Uterus (tissue), 4 donors: ENCODE data around the gene MYL1. TPM values are rescaled to one million over a fixed set of nuclear protein-coding genes. Genes with fewer than 3 reads are reported as not detected.

Experiments used
- DNase-seq, 2 donors: peaks; one replicate each; pipeline ENCODE4 v3.0.0-alpha.2; 2019 to 2020
- H3K27ac ChIP-seq, 2 donors: fragments of 200-600 bp; sonication (generic); 1 replicate in 1 of 2; 2 replicates in 1 of 2; pipeline ENCODE4 v1.5.1; 2016 to 2018
- H3K27me3 ChIP-seq, 2 donors: fragments of 200-600 bp; sonication (generic); one replicate each; pipeline ENCODE4 v1.5.1; 2018 to 2019; ENCODE audit warnings: control low read depth in 1 of 2
- H3K36me3 ChIP-seq, 2 donors: fragments of 200-600 bp; sonication (generic); one replicate each; pipeline ENCODE4 v1.5.1; 2019; ENCODE audit warnings: control low read depth in 1 of 2
- H3K4me1 ChIP-seq, 2 donors: fragments of 200-600 bp; sonication (generic); one replicate each; pipeline ENCODE4 v1.5.1; 2018 to 2019; ENCODE audit warnings: control low read depth in 1 of 2
- H3K4me3 ChIP-seq, 2 donors: fragments of 200-600 bp; sonication (generic); 1 replicate in 1 of 2; 2 replicates in 1 of 2; pipeline ENCODE4 v1.5.1; 2018 to 2019; ENCODE audit warnings: mild to moderate bottlenecking in 1 of 2
- H3K9me3 ChIP-seq, 2 donors: fragments of 200-600 bp; sonication (generic); one replicate each; pipeline ENCODE4 v1.5.1; 2019; ENCODE audit warnings: control low read depth in 1 of 2
- CTCF ChIP-seq, 4 experiments: fragments of 200-600 bp in 2 of 4; fragments of 450-650 bp in 2 of 4; sonication (generic) in 2 of 4; IDR thresholded peaks; one replicate each; pipeline ENCODE4 v1.5.1; 2016 to 2019; ENCODE audit warnings: antibody characterized with exemption in 4 of 4, mild to moderate bottlenecking in 2 of 4, moderate library complexity in 1 of 4
- POLR2A ChIP-seq, 2 donors: fragments of 450-650 bp; IDR thresholded peaks; one replicate each; pipeline ENCODE4 v1.6.1; 2016; ENCODE audit warnings: antibody characterized with exemption in 2 of 2, mild to moderate bottlenecking in 1 of 2, moderate library complexity in 1 of 2
- intact Hi-C: fragments of 100-400 bp; cut with DNase I; formaldehyde crosslinking; loops from one replicate; pipeline ENCODE4 v1.15.1; 2023; ENCODE audit warnings: low total_unique reads
- total RNA-seq, 4 donors: library from RNA; depleted of rRNA in 3 of 4; stranded (reverse); fragments of >200 nt in 3 of 4; gene quantifications; one replicate each; pipeline versions ENCODE4 v1.1.0 to v1.2.4, GENCODE V29; 2014 to 2023
- donor health status: DM: yes; HTN: yes; CAD: no.

Gene MYL1
- total RNA-seq, 4 donors from 2014 or later: 0.48 to 0.88 TPM; not detected in 2

GRCh38 chr2:210318486-210318885, 3.5 kb upstream of the MYL1 start:
- no peak overlapping the region for H3K27ac ChIP-seq
- no peak for DNase-seq
- no peaks in the 10 kb centered on the region for H3K27me3 ChIP-seq
- no peak overlapping the region for H3K4me3 ChIP-seq
- intact Hi-C loops: no loop called here
- no peak for TF ChIP-seq POLR2A (IDR thresholded peaks at IDR 0.05)
- no peak for TF ChIP-seq CTCF (IDR thresholded peaks at IDR 0.05)
- no peaks in the 10 kb centered on the region for H3K36me3 ChIP-seq
- H3K9me3 ChIP-seq: no peaks in the 10 kb centered on the region
- no peaks in the 10 kb centered on the region for H3K4me1 ChIP-seq

GRCh38 chr2:210310550-210310949, 4.4 kb downstream of the MYL1 start:
- Histone ChIP-seq H3K27me3 (peaks cover 0 to 4% of the 10 kb centered on the region in 2 donors), H3K36me3 (no peaks in the 10 kb centered on the region), H3K4me1 (no peaks in the 10 kb centered on the region), H3K27ac (no peak overlapping the region), H3K9me3 (no peaks in the 10 kb centered on the region), H3K4me3 (no peak overlapping the region)
- intact Hi-C loops: no loop called here
- TF ChIP-seq CTCF (IDR thresholded peaks at IDR 0.05) (no peak), POLR2A (IDR thresholded peaks at IDR 0.05) (no peak)
- no peak for DNase-seq

GRCh38 chr2:210309548-210310233, 5.3 kb downstream of the MYL1 start:
- Histone ChIP-seq H3K36me3 (no peaks in the 10 kb centered on the region), H3K27ac (no peak overlapping the region), H3K9me3 (no peaks in the 10 kb centered on the region), H3K4me3 (no peak overlapping the region), H3K4me1 (no peaks in the 10 kb centered on the region), H3K27me3 (peaks cover 0 to 4% of the 10 kb centered on the region in 2 donors)
- intact Hi-C loops: no loop called here
- DNase-seq: no peak
- TF ChIP-seq POLR2A (IDR thresholded peaks at IDR 0.05) (no peak), CTCF (IDR thresholded peaks at IDR 0.05) (no peak)

GRCh38 chr2:210303498-210303897, 11.5 kb downstream of the MYL1 start:
- no peaks in the 10 kb centered on the region for H3K27me3 ChIP-seq
- intact Hi-C loops: no loop called here
- no peaks in the 10 kb centered on the region for H3K36me3 ChIP-seq
- H3K4me3 ChIP-seq: no peak overlapping the region
- H3K9me3 ChIP-seq: no peaks in the 10 kb centered on the region
- no peak for TF ChIP-seq CTCF (IDR thresholded peaks at IDR 0.05)
- no peak for TF ChIP-seq POLR2A (IDR thresholded peaks at IDR 0.05)
- DNase-seq: no peak
- no peak overlapping the region for H3K27ac ChIP-seq
- H3K4me1 ChIP-seq: no peaks in the 10 kb centered on the region

GRCh38 chr2:210302326-210302725, 12.6 kb downstream of the MYL1 start:
- Histone ChIP-seq H3K27me3 (no peaks in the 10 kb centered on the region), H3K4me1 (no peaks in the 10 kb centered on the region), H3K4me3 (no peak overlapping the region), H3K27ac (no peak overlapping the region), H3K36me3 (no peaks in the 10 kb centered on the region), H3K9me3 (no peaks in the 10 kb centered on the region)
- DNase-seq: no peak
- intact Hi-C loops: no loop called here
- no peak for TF ChIP-seq POLR2A (IDR thresholded peaks at IDR 0.05)
- TF ChIP-seq CTCF (IDR thresholded peaks at IDR 0.05): no peak
